ENCODE data around the gene TMTC3. TPM values are rescaled to one million over a fixed set of nuclear protein-coding genes. Genes with fewer than 3 reads are reported as not detected.

The TMTC3 gene
- total and polyA plus RNA-seq, 4 donors: 3.0 to 28.2 (median 6.3) TPM

GRCh38 chr12:88150063-88150462 lies 8.0 kb downstream of the TMTC3 start (continued):
- TF ChIP-seq, protein P1, sequence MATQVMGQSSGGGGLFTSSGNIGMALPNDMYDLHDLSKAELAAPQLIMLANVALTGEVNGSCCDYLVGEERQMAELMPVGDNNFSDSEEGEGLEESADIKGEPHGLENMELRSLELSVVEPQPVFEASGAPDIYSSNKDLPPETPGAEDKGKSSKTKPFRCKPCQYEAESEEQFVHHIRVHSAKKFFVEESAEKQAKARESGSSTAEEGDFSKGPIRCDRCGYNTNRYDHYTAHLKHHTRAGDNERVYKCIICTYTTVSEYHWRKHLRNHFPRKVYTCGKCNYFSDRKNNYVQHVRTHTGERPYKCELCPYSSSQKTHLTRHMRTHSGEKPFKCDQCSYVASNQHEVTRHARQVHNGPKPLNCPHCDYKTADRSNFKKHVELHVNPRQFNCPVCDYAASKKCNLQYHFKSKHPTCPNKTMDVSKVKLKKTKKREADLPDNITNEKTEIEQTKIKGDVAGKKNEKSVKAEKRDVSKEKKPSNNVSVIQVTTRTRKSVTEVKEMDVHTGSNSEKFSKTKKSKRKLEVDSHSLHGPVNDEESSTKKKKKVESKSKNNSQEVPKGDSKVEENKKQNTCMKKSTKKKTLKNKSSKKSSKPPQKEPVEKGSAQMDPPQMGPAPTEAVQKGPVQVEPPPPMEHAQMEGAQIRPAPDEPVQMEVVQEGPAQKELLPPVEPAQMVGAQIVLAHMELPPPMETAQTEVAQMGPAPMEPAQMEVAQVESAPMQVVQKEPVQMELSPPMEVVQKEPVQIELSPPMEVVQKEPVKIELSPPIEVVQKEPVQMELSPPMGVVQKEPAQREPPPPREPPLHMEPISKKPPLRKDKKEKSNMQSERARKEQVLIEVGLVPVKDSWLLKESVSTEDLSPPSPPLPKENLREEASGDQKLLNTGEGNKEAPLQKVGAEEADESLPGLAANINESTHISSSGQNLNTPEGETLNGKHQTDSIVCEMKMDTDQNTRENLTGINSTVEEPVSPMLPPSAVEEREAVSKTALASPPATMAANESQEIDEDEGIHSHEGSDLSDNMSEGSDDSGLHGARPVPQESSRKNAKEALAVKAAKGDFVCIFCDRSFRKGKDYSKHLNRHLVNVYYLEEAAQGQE (IDR thresholded peaks at IDR 0.05): no peak
- TF ChIP-seq JUND (IDR thresholded peaks at IDR 0.05): no peak
- no peak for TF ChIP-seq YY1 (IDR thresholded peaks at IDR 0.05)

DNA sequence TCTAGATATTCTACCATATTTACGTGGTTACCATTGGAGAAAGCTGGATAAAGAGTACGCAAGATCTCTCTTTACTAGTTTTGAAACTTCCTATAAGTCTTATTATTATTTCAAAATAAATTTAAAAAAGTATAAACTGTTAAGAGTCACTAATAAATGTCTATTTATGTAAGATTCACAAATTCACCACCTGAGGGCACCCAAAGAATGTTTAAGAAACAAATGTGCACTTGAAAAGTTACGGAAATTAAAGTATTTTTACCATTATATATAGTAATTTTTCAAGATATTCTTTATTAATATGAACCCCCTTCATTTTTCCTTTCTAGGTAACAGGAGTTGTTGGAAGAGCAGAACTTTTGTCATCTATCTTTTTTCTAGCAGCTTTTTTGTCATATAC lies 11.9 kb downstream of the TMTC3 start:
- 86% methylated on average over 3 of the region's 3 CpGs for WGBS

GRCh38 chr12:88156075-88156654 lies 14.1 kb downstream of the TMTC3 start:
- H3K27me3 ChIP-seq (ENCODE audit: control insufficient read depth in 4 of 4, insufficient read depth in 4 of 4, low read length in 3 of 4): no peaks in the 10 kb centered on the region
- H3K4me1 ChIP-seq (ENCODE audit: control insufficient read depth in 4 of 4, insufficient read depth in 4 of 4, low read length in 3 of 4): no peaks in the 10 kb centered on the region
- peaks cover 0 to 3% (median under 1%) of the 10 kb centered on the region in 4 donors for H3K36me3 ChIP-seq (ENCODE audit: control insufficient read depth in 4 of 4, insufficient read depth in 3 of 4, low read depth in 1 of 4, low read length in 3 of 4)
- WGBS: 89% methylated on average over 1 of the region's 1 CpG
- no peak overlapping the region for H3K27ac ChIP-seq (ENCODE audit: low read depth in 1 of 2, low read length in 2 of 2)
- H3K9me3 ChIP-seq (ENCODE audit: control insufficient read depth in 4 of 4, low read length in 3 of 4): no peaks in the 10 kb centered on the region
- DNase-seq (ENCODE audit: low spot score): no peak
- H3K9ac ChIP-seq (ENCODE audit: low read depth in 1 of 2, low read length in 2 of 2): no peak overlapping the region
- no peak overlapping the region for H3K4me3 ChIP-seq (ENCODE audit: low read depth in 1 of 3, low read length in 3 of 3)
- TF ChIP-seq FOXA1 (IDR thresholded peaks at IDR 0.05) (no peak), RXRA (IDR thresholded peaks at IDR 0.05) (no peak), SP1 (IDR thresholded peaks at IDR 0.05) (no peak), YY1 (IDR thresholded peaks at IDR 0.05) (no peak), JUND (IDR thresholded peaks at IDR 0.05) (no peak), FOXA2 (IDR thresholded peaks at IDR 0.05) (no peak), TAF1 (conservative IDR thresholded peaks at IDR 0.05) (no peak), NR2F2 (IDR thresholded peaks at IDR 0.05) (no peak), HNF4A (conservative IDR thresholded peaks at IDR 0.05) (no peak), EGR1 (IDR thresholded peaks at IDR 0.05; ENCODE audit: low read depth in 2 of 2) (no peak), GABPA (IDR thresholded peaks at IDR 0.05 in 1 of 2, conservative IDR thresholded peaks at IDR 0.05 in 1 of 2) (no peak)
- TF ChIP-seq, protein P2, sequence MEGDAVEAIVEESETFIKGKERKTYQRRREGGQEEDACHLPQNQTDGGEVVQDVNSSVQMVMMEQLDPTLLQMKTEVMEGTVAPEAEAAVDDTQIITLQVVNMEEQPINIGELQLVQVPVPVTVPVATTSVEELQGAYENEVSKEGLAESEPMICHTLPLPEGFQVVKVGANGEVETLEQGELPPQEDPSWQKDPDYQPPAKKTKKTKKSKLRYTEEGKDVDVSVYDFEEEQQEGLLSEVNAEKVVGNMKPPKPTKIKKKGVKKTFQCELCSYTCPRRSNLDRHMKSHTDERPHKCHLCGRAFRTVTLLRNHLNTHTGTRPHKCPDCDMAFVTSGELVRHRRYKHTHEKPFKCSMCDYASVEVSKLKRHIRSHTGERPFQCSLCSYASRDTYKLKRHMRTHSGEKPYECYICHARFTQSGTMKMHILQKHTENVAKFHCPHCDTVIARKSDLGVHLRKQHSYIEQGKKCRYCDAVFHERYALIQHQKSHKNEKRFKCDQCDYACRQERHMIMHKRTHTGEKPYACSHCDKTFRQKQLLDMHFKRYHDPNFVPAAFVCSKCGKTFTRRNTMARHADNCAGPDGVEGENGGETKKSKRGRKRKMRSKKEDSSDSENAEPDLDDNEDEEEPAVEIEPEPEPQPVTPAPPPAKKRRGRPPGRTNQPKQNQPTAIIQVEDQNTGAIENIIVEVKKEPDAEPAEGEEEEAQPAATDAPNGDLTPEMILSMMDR (IDR thresholded peaks at IDR 0.05; ENCODE audit: low read depth, low read length, missing input control): no peak
- TF ChIP-seq, protein P3, sequence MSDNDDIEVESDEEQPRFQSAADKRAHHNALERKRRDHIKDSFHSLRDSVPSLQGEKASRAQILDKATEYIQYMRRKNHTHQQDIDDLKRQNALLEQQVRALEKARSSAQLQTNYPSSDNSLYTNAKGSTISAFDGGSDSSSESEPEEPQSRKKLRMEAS (IDR thresholded peaks at IDR 0.05): no peak
- TF ChIP-seq, protein P4, sequence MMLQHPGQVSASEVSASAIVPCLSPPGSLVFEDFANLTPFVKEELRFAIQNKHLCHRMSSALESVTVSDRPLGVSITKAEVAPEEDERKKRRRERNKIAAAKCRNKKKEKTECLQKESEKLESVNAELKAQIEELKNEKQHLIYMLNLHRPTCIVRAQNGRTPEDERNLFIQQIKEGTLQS (IDR thresholded peaks at IDR 0.05): no peak
- TF ChIP-seq, protein P1 (IDR thresholded peaks at IDR 0.05): no peak

More for the DNA sequence above, 11.9 kb downstream of the TMTC3 start:
- DNase-seq (ENCODE audit: low spot score): no peak
- H3K9me3 ChIP-seq (ENCODE audit: control insufficient read depth in 4 of 4, low read length in 3 of 4): no peaks in the 10 kb centered on the region
- H3K27ac ChIP-seq (ENCODE audit: low read depth in 1 of 2, low read length in 2 of 2): no peak overlapping the region
- TF ChIP-seq, protein P2 (IDR thresholded peaks at IDR 0.05; ENCODE audit: low read depth, low read length, missing input control): peak; percentile 25
- TF ChIP-seq SP1 (IDR thresholded peaks at IDR 0.05): no peak
- TF ChIP-seq RAD21 (IDR thresholded peaks at IDR 0.05): peak; percentile 66
- TF ChIP-seq HNF4A (conservative IDR thresholded peaks at IDR 0.05): no peak
- no peak for TF ChIP-seq HNF4G (IDR thresholded peaks at IDR 0.05)
- TF ChIP-seq RXRA (IDR thresholded peaks at IDR 0.05): no peak
- H3K9ac ChIP-seq (ENCODE audit: low read depth in 1 of 2, low read length in 2 of 2): no peak overlapping the region
- no peaks in the 10 kb centered on the region for H3K4me1 ChIP-seq (ENCODE audit: control insufficient read depth in 4 of 4, insufficient read depth in 4 of 4, low read length in 3 of 4)
- no peak overlapping the region for H3K4me3 ChIP-seq (ENCODE audit: low read depth in 1 of 3, low read length in 3 of 3)
- H3K27me3 ChIP-seq (ENCODE audit: control insufficient read depth in 4 of 4, insufficient read depth in 4 of 4, low read length in 3 of 4): no peaks in the 10 kb centered on the region
- no peaks in the 10 kb centered on the region for H3K36me3 ChIP-seq (ENCODE audit: control insufficient read depth in 4 of 4, insufficient read depth in 3 of 4, low read depth in 1 of 4, low read length in 3 of 4)

Data from liver (tissue), 9 donors.